ENCODE data around the gene GLIPR1. TPM values are rescaled to one million over a fixed set of nuclear protein-coding genes. Genes with fewer than 3 reads are reported as not detected.
A peak's percentile ranks its signal among the peaks of the same experiment; 100 is the strongest.
"Not testable (repeated sequence)": the region's sequence is repeated elsewhere in the genome, so short reads cannot be mapped to it uniquely, and the experiment has no call there.

GLIPR1 gene
- total RNA-seq, 2 experiments from 2014 or later, result 55.3 to 74.8 TPM

- H3K36me3 Mint-ChIP-seq, result peaks cover 34% of the 10 kb centered on the region
- no peaks in the 10 kb centered on the region for H3K9me3 Mint-ChIP-seq (ENCODE audit: low read depth)
- CTCF ChIA-PET, result interaction anchor here (0.7 to 8.5 kb wide), 10 partner anchors 11 to 556 kb away, joined by 3 to 57 read pairs (median 6); partner anchors contain the start of genes GLIPR1L1, GLIPR1L2 and KRR1
- H3K27ac Mint-ChIP-seq, result peak overlapping the region; percentile 99
- no peaks in the 10 kb centered on the region for H3K27me3 Mint-ChIP-seq
- peaks cover 74% of the 10 kb centered on the region for H3K4me1 Mint-ChIP-seq
- DNase-seq, result no peak
- peak overlapping the region; percentile 99 for H3K4me3 Mint-ChIP-seq
- peak; percentile 14 for ATAC-seq
Observed at GRCh38 chr12:75481013-75481705, 604 bp downstream of the GLIPR1 start.

- H3K4me3 Mint-ChIP-seq, result peak overlapping the region; percentile 99
- H3K36me3 Mint-ChIP-seq, result peaks cover 34% of the 10 kb centered on the region
- no peak for ATAC-seq
Observed at GRCh38 chr12:75481774-75482173, 1.2 kb downstream of the GLIPR1 start.

GRCh38 chr12:75482646-75483045 lies 2.1 kb downstream of the GLIPR1 start:
- CTCF ChIA-PET, result interaction anchor here (0.6 to 8.5 kb wide), 9 partner anchors 16 to 696 kb away, joined by 3 to 57 read pairs (median 21); partner anchors contain the start of genes GLIPR1L1, GLIPR1L2 and KRR1
- Mint-ChIP-seq H3K4me3 (peak overlapping the region; percentile 99), H3K27me3 (no peaks in the 10 kb centered on the region), H3K4me1 (peaks cover 73% of the 10 kb centered on the region), H3K36me3 (peaks cover 37% of the 10 kb centered on the region), H3K27ac (peak overlapping the region; percentile 99), H3K9me3 (ENCODE audit: low read depth) (no peaks in the 10 kb centered on the region)
- peak; percentile 15 for ATAC-seq
- no peak for DNase-seq

More at GRCh38 chr12:75481774-75482173, 1.2 kb downstream of the GLIPR1 start:
- CTCF ChIA-PET, result interaction anchor here (2.1 to 8.5 kb wide), 4 partner anchors 29 to 556 kb away, joined by 7 to 57 read pairs (median 14); partner anchors contain the start of genes GLIPR1L1, GLIPR1L2 and KRR1
- Mint-ChIP-seq H3K27ac (peak overlapping the region; percentile 99), H3K27me3 (no peaks in the 10 kb centered on the region), H3K4me1 (peaks cover 79% of the 10 kb centered on the region), H3K9me3 (ENCODE audit: low read depth) (no peaks in the 10 kb centered on the region)
- no peak for DNase-seq

- H3K36me3 Mint-ChIP-seq, result peaks cover 40% of the 10 kb centered on the region
- H3K27me3 Mint-ChIP-seq, result no peaks in the 10 kb centered on the region
- DNase-seq (no peak), ATAC-seq (no peak)
- peak overlapping the region; percentile 32 for H3K4me3 Mint-ChIP-seq
- H3K9me3 Mint-ChIP-seq (ENCODE audit: low read depth), result no peaks in the 10 kb centered on the region
- peak overlapping the region; percentile 99 for H3K27ac Mint-ChIP-seq
- peaks cover 70% of the 10 kb centered on the region for H3K4me1 Mint-ChIP-seq
- CTCF ChIA-PET, result interaction anchor here (0.9 to 8.5 kb wide), 17 partner anchors 16 to 554 kb away, joined by 3 to 57 read pairs (median 7); partner anchors contain the start of genes GLIPR1L1, GLIPR1L2 and KRR1
Observed at GRCh38 chr12:75483431-75483830, 2.9 kb downstream of the GLIPR1 start.

- H3K36me3 Mint-ChIP-seq, result peaks cover 47% of the 10 kb centered on the region
- not testable (repeated sequence) for H3K9me3 Mint-ChIP-seq (ENCODE audit: low read depth); DNase-seq; H3K27me3 Mint-ChIP-seq; ATAC-seq
- peak overlapping the region; percentile 34 for H3K27ac Mint-ChIP-seq
- CTCF ChIA-PET, result interaction anchor here (0.9 to 8.5 kb wide), 23 partner anchors 10 to 599 kb away, joined by 3 to 57 read pairs (median 7); partner anchors contain the start of genes GLIPR1L1, GLIPR1L2, KRR1 and NAP1L1
- peaks cover 67% of the 10 kb centered on the region for H3K4me1 Mint-ChIP-seq
- H3K4me3 Mint-ChIP-seq, result peak overlapping the region; percentile 6
Observed at GRCh38 chr12:75484450-75484849, 3.9 kb downstream of the GLIPR1 start.

- ATAC-seq, result no peak
- CTCF ChIA-PET, result interaction anchor here (5.2 to 6.6 kb wide), 2 partner anchors 12 to 154 kb away, joined by 48 to 51 read pairs; partner anchors contain the start of gene GLIPR1L1
- Mint-ChIP-seq H3K27me3 (no peaks in the 10 kb centered on the region), H3K36me3 (peaks cover 49% of the 10 kb centered on the region), H3K4me3 (no peak overlapping the region), H3K4me1 (peaks cover 60% of the 10 kb centered on the region), H3K9me3 (ENCODE audit: low read depth) (no peaks in the 10 kb centered on the region), H3K27ac (no peak overlapping the region)
- no peak for DNase-seq
Observed at GRCh38 chr12:75487308-75487707, 6.8 kb downstream of the GLIPR1 start.

- H3K4me1 Mint-ChIP-seq, result peaks cover 56% of the 10 kb centered on the region
- peaks cover 43% of the 10 kb centered on the region for H3K36me3 Mint-ChIP-seq
Observed at GRCh38 chr12:75488553-75488952, 8.0 kb downstream of the GLIPR1 start.

GRCh38 chr12:75489187-75489586 lies 8.6 kb downstream of the GLIPR1 start:
- Mint-ChIP-seq H3K4me1 (peaks cover 54% of the 10 kb centered on the region), H3K27me3 (no peaks in the 10 kb centered on the region), H3K36me3 (peaks cover 44% of the 10 kb centered on the region), H3K4me3 (no peak overlapping the region), H3K27ac (peak overlapping the region; percentile 69), H3K9me3 (ENCODE audit: low read depth) (no peaks in the 10 kb centered on the region)
- DNase-seq (no peak), ATAC-seq (peak; percentile 4)
- CTCF ChIA-PET, result interaction anchor here (0.6 to 1.4 kb wide), 6 partner anchors 9 to 288 kb away, joined by 3 to 5 read pairs (median 3); partner anchors contain the start of gene KRR1

More at GRCh38 chr12:75488553-75488952, 8.0 kb downstream of the GLIPR1 start:
- H3K27ac Mint-ChIP-seq, result no peak overlapping the region
- CTCF ChIA-PET, result interaction anchor here (1.0 to 6.6 kb wide), 5 partner anchors 8 to 157 kb away, joined by 3 to 51 read pairs (median 4); partner anchors contain the start of gene KRR1
- H3K4me3 Mint-ChIP-seq, result no peak overlapping the region
- ATAC-seq, result peak; percentile 35
- DNase-seq, result peak; percentile 52
- no peaks in the 10 kb centered on the region for H3K9me3 Mint-ChIP-seq (ENCODE audit: low read depth)
- no peaks in the 10 kb centered on the region for H3K27me3 Mint-ChIP-seq

GRCh38 chr12:75489613-75490210 lies 9.2 kb downstream of the GLIPR1 start:
- Mint-ChIP-seq H3K9me3 (ENCODE audit: low read depth) (no peaks in the 10 kb centered on the region), H3K4me3 (no peak overlapping the region), H3K27me3 (no peaks in the 10 kb centered on the region), H3K27ac (peak overlapping the region; percentile 69), H3K36me3 (peaks cover 40% of the 10 kb centered on the region), H3K4me1 (peaks cover 50% of the 10 kb centered on the region)
- CTCF ChIA-PET, result interaction anchor here (0.6 to 1.3 kb wide), 3 partner anchors 15 to 289 kb away, joined by 3 to 4 read pairs (median 3); no protein-coding TSS in a partner anchor
- ATAC-seq (peak; percentile 47), DNase-seq (no peak)

- ATAC-seq (no peak), DNase-seq (no peak)
- H3K9me3 Mint-ChIP-seq (ENCODE audit: low read depth), result no peaks in the 10 kb centered on the region
- CTCF ChIA-PET, result no interaction called here
- peaks cover 41% of the 10 kb centered on the region for H3K36me3 Mint-ChIP-seq
- no peak overlapping the region for H3K27ac Mint-ChIP-seq
- H3K4me3 Mint-ChIP-seq, result no peak overlapping the region
- H3K27me3 Mint-ChIP-seq, result no peaks in the 10 kb centered on the region
- H3K4me1 Mint-ChIP-seq, result peaks cover 39% of the 10 kb centered on the region
Observed at GRCh38 chr12:75491169-75491568, 10.6 kb downstream of the GLIPR1 start.

- CTCF ChIA-PET, result interaction anchor here (2.8 kb wide), 1 partner anchor 19 kb away, joined by 16 read pairs; no protein-coding TSS in a partner anchor
- peaks cover 40% of the 10 kb centered on the region for H3K36me3 Mint-ChIP-seq
- DNase-seq, result no peak
- H3K27ac Mint-ChIP-seq, result no peak overlapping the region
- ATAC-seq, result no peak
- H3K4me1 Mint-ChIP-seq, result peaks cover 21% of the 10 kb centered on the region
- H3K9me3 Mint-ChIP-seq (ENCODE audit: low read depth), result no peaks in the 10 kb centered on the region
- no peak overlapping the region for H3K4me3 Mint-ChIP-seq
- no peaks in the 10 kb centered on the region for H3K27me3 Mint-ChIP-seq
Observed at GRCh38 chr12:75503459-75503858, 22.9 kb downstream of the GLIPR1 start.

GRCh38 chr12:75503866-75504265 lies 23.3 kb downstream of the GLIPR1 start:
- peaks cover 36% of the 10 kb centered on the region for H3K36me3 Mint-ChIP-seq

More at GRCh38 chr12:75503866-75504265, 23.3 kb downstream of the GLIPR1 start:
- Mint-ChIP-seq H3K27ac (no peak overlapping the region), H3K4me1 (peaks cover 23% of the 10 kb centered on the region), H3K9me3 (ENCODE audit: low read depth) (no peaks in the 10 kb centered on the region), H3K4me3 (no peak overlapping the region), H3K27me3 (no peaks in the 10 kb centered on the region)
- ATAC-seq (no peak), DNase-seq (no peak)
- CTCF ChIA-PET, result interaction anchor here (2.8 kb wide), 1 partner anchor 19 kb away, joined by 16 read pairs; no protein-coding TSS in a partner anchor

All from activated CD8-positive, alpha-beta memory T cell treated with anti-CD3 and anti-CD28 coated beads, Interleukin-2, amount 10 ng/mL, durations not matched to agents 7 days and 5 days (primary cell).